HG03039 (cell line): ENCODE measurements around the gene SCARF2.
"Not testable (repeated sequence)": the region's sequence is repeated elsewhere in the genome, so short reads cannot be mapped to it uniquely, and the experiment has no call there.

Source experiments
- ATAC-seq: cut with Tn5 transposase; IDR thresholded peaks from one replicate; pipeline ENCODE4 v1.9.1; 2021; ENCODE audit warnings: mild to moderate bottlenecking, moderate library complexity; ENCODE audit not compliant: unreplicated experiment

Gene SCARF2, protein sequence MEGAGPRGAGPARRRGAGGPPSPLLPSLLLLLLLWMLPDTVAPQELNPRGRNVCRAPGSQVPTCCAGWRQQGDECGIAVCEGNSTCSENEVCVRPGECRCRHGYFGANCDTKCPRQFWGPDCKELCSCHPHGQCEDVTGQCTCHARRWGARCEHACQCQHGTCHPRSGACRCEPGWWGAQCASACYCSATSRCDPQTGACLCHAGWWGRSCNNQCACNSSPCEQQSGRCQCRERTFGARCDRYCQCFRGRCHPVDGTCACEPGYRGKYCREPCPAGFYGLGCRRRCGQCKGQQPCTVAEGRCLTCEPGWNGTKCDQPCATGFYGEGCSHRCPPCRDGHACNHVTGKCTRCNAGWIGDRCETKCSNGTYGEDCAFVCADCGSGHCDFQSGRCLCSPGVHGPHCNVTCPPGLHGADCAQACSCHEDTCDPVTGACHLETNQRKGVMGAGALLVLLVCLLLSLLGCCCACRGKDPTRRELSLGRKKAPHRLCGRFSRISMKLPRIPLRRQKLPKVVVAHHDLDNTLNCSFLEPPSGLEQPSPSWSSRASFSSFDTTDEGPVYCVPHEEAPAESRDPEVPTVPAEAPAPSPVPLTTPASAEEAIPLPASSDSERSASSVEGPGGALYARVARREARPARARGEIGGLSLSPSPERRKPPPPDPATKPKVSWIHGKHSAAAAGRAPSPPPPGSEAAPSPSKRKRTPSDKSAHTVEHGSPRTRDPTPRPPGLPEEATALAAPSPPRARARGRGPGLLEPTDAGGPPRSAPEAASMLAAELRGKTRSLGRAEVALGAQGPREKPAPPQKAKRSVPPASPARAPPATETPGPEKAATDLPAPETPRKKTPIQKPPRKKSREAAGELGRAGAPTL

DNA sequence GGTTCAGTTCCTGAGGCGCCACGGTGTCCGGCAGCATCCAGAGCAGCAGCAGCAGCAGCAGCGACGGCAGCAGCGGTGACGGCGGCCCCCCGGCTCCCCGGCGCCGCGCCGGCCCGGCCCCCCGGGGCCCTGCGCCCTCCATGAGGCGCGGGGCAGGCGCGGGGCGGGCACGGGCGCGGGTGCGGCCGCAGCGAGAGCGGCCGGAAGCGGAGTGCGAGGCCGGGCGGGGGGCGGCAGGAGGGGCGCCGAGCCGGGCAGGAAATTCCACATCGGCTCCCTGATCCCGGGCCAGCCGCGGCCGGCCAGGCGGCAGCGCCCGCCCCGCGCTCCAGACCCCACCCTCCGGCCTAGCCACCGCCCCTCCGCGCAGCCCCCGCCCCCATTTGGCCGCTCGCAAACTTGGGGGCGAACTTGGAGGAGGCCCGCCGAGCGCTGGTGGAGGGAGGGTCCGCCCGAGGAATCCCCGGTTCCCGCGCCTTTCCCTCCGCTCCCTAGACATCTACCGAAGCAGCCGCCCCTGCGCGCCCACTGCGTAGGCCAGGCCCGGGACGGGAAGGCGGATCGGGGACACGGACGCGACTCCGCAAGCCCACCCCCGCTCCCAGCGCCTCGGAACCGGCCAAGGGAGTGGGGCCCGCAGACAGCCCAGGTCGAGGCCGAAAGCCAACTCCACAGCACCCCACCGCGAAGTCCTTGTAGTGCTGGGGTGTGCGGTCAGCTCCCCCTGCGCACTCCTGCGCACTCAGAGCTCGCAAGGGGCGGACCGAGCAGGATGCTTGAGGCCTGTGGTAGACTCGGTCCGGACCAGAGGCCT is at the start of gene SCARF2:
Gene SCARF2 (minus strand): TSS at position 213 of the 814 bp plus-strand sequence. CDS start 71 bp downstream, at position 142.
- no peak for ATAC-seq

DNA sequence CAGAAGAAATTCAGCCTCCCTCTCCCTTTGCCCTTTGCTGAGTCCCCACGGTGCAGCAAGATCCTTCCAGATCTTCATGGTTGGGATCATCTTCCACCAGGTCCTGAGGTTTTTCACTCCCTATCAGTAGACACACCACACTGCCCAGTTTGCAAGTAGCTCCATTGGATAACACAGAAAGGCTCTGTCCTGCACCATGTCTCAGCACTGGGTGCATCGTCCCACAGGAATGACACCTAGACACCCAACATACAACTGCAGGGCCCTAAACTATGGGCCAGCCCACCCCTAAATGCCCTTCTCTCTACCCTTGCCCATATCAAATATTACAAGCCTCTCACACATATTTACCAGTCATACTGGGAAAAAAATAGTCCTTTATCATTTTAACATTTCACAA is 48.6 kb upstream of the SCARF2 start:
- ATAC-seq, result no peak

DNA sequence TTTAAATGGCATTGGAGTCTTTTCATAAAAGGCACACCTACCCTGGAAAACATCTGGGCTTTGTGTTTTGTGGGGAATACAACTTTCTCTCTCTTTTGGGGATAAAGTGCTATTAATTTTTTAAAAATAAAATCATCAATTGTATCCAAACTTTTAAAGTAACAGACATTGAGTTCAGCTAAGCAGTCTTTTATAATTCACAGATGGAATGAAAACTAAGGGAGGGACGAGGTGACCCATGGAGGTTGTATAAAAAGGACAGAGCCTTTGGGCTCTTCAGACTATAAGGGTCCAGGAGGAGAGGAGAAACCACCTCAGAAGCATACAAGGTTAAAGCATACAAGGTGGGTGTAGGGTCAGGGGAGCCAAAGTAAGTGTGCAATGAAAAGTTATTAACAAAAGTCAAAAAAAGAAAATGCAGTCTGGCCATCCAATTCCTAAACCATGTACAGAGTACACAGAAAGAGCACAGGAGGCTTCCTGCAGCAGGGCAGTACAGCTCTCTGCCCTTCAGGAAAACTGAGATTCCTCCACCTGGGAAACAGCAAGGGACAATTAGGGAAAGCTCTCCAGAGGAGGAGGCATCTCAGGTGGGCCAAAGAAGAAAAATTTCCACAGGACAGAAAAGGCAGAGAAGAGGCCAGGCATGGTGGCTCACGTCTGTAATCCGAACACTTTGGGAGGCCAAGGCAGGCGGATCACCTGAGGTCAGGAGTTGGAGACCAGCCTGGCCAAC is 47.5 kb upstream of the SCARF2 start:
- no peak for ATAC-seq

DNA sequence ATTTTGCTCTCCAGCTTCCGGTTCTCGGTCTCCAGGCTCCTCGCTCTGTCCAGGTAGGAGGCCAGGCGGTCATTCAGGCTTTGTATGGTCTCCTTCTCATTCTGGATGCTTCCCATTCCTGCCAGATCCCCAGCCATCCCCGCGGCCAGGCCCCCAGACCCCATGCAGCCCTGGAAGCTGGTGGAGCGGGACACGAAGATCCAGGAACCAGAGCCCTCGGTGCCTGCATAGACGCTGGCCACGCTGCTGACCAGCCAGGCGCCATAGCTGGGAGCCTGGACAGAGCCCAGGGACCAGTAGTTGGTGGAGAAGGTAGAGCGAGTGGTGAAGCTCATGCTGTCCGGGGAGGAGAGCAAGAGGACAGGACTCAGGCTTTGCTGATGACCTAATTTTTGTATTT is 46.1 kb upstream of the SCARF2 start:
- no peak for ATAC-seq

DNA sequence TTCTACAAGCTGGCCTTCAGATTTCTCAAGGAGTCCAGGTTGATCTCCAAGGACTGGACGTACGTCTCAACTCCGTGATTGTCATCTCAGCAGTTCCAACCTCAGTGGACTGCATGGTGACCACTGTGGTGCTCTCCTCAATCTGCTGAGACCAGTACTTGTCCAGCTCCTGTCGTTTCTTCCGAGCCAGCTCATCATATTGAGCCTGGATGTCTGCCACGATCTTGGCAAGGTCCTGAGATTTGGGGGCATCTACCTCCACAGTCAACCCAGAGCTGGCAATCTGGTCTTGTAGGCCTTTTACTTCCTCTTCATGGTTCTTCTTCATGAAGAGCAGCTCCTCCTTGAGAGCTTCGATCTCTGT is 45.5 kb upstream of the SCARF2 start:
- not testable (repeated sequence) for ATAC-seq

DNA sequence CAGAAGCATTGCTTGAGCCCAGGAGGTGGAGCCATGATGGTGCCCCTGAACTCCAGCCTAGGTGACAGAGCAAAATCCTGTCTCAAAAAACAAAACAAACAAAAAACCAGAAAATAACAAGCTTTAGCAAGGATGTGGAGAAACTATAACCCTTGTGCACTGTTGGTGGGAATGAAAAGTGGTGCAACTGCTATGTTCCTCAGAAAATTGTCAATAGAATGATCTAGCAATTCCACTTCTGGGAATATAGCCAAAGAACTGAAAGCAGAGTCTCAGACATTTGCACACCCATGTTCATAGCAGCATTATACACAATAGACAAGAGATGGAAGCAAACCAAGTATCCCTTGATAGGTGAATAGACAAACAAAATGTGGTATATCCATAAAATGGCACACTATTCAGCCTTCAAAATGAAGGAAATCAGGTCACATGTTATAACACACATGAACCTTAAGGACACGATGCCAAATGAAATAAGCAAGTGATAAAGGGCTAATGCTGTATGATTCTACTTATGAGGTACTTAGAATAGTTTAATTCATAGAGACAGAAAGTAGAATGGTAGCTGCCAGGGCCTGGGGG is 42.1 kb upstream of the SCARF2 start:
- ATAC-seq, result no peak

DNA sequence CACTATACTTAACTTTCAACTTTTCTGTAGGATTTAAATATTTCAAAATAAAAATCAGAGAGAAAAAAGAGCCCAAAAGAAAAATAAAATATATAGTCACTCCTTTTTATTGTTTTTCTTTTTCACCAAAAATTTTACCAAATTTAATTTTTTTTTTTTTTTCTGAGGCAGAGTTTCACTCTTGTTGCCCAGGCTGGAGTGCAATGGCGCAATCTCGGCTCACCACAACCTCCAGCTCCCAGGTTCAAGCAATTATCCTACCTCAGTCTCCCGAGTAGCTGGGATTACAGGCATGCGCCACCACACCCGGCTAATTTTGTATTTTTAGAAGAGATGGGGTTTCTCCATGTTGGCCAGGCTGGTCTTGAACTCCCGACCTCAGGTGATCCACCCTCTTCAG is 40.4 kb upstream of the SCARF2 start:
- ATAC-seq, result not testable (repeated sequence)

DNA sequence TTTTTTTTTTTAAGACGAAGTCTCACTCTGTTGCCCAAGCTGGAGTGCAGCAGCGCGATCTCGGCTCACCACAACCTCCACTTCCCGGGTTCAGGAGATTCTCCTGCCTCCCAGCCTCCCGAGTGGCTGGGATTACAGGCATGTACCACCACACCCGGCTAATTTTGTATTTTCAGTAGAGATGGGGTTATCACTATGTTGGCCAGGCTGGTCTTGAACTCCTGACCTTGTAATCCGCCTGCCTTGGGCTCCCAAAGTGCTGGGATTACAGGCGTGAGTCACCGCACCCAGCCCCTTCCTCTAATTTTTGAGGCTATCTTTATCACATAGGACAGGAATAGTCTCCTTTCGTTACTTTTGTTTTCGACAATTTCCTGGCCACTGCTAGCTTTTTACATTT is 37.9 kb upstream of the SCARF2 start:
- not testable (repeated sequence) for ATAC-seq

DNA sequence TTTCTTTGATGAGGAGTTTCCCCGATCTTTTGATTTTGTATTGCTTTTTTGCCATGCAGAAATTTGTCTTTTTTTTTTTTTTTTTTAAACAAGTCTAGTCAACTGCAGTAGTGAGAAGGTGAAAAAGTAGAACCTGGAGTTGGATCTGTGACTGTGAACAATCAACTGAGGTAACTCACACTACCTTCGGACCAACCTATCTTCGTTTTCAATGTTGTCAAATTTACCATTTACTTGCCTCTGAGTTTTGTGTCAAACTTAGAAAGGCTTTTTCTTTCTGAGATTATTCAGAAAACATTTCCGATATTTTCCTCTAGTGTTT is 37.5 kb upstream of the SCARF2 start:
- no peak for ATAC-seq

DNA sequence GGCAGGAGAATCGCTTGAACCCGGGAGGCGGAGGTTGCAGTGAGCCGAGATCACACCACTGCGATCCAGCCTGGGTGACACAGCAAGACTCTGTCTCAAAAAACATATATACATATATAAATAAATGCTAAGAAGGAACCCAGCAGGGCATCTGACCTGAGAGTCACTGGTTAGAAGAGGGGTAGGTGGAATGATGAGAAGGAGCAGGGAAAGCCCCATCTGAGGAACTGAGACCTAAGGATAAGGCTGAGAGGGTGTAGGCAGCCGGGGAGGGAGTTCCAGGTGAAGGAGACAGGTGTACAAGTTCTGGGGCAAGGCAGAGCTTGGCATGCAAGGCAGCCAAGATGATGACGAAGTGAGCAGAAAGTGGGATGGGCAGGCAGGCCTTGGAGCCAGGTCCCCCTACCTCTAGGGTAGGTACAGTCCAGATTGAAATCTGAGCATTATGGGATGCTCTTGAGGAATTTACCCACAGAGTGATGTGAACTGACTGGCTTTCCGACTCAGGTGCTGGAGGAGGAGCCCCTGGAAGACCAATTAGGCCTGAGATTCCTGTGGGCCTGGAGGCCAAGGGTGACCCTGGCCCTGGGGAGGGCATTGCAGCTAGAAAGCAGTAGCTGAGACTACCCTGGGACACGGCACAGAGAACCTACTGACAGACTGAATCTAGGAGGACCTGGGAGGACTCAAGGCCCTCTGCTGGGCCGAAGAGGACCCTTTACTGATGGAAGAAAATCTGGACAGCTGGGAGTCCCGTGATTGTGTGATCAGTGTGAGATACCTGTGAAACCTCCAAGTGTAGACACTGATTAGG is 35.2 kb upstream of the SCARF2 start:
- no peak for ATAC-seq

DNA sequence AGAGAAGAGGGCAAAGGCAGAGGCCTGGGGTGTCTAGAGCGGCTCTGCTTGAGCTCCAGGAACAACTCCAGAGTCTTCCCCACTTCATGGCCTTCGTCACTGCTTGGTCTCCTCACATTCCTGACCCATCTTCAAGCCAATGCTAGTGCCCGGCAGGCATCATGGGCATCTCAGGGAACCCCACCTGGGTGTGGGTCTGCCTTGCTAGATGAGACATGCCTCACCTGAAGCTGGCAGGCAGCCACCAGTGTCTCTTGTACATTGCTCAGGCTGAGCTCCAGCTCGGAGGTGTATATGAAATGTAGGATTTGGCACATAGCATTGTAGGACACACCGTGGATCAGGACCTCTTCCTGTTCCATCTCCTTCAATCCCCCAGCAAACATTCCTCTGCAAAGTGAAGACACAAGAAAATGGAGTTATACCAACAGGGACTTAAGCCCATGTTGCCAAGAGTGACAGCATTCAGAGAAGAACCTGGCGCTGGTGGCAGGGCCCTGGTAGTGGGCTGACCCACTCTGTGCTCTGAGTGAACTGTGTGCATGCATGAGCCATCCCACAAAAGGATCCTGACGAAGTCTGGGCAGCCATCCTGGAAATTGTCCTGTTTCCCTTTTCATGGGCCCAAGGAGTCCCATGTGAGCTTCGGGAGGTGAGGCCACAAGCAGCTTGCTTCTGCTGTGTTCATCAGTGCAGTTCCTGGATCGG is 33.7 kb upstream of the SCARF2 start:
- no peak for ATAC-seq

DNA sequence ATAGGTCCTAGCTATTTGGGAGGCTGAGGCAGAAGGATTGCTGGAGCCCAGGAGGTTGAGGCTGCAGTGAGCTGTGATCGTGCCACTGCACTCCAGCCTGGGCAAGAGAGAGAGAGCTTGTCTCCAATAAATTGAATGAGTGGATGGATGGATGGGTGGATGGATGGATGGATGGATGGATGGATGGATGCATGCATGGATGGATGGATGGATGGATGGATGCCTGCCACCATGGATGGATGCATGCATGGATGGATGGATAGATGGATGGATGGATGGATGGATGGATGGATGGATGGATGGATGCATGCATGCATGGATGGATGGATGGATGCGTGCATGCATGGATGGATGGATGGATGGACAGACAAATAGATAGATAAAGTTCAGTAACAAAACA is 32.9 kb upstream of the SCARF2 start:
- ATAC-seq, result not testable (repeated sequence)

DNA sequence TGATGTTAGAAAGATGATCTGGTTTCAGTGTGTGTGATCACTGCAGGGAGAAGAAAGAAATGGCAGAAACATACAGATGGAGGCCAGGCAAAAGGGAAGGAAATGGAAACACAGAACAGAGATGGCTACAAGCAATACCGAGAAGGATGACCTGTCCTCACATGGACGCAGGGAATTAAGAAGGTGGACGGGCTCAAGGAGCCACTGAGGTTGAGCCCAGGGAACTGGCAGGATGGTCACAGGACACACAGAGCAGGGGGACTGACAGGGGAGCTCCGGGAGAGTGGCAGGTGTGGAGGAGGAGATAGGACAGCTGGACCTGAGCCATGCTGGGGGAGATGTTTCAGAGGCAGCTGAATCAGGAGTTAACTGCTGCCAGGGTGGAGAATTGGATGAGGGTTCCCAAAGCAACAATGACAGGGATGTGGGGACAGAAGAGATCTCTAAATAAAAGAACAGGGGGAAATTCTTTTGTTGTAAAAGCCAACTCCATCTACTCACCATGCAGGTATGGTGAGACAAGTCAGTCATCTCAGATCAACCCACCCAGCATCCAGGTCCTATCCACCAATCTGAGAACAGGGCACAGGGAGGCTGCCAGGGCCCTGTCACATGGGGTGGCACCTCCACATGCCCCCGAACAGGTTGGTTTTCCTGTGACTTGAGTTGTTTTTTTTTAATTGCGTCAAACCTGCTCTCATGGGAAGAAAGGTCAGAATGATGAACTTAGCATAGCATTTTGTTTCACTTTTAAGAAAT is 31.7 kb upstream of the SCARF2 start:
- no peak for ATAC-seq

DNA sequence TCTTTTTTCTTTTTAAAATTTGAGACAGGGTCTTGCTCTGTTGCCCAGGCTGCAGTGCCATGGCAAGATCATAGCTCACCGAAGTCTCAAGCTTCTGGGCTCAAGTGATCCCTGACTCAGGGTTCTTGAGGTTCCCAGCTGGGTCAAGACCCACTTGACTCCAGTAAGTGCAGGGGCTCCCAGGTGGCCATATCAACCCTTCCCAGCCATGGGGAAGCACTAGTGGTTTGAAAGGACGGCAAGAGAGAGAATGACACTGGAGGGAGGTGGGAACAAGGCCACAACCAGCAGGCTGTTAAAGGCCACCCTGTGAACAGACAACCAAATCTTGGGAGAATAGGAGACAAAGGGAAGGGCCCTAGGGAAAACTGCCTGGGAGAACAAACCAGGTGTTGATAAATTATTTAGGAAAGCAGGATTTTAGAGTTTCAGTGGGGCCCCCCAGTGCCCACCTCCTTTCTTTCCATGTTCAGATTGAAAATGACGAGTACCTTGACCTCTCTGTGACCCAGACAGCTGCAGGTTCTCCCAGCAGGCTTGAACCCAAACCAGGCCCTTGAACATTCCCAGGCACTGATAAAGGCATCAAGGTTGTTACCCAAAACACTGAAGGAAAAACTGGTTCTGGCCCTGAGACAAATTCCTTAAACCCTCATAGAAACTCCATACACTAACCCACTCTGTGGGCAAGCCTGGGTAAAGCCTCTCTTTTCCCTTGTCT is 29.2 kb upstream of the SCARF2 start:
- no peak for ATAC-seq

DNA sequence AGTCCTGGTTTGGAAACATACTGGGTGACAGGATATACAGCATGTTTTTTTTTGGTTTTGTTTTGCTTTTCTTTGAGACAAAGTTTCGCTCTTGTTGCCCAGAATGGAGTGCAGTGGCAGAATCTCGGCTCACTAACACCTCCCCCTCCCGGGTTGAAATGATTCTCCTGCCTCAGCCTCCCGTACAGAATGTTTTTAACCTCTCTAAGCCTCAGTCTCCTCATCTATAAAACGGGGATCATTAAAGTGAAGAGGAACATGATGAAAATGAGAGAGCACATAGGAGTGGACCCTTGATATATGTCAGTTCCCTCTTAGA is 28.1 kb upstream of the SCARF2 start:
- ATAC-seq, result no peak

DNA sequence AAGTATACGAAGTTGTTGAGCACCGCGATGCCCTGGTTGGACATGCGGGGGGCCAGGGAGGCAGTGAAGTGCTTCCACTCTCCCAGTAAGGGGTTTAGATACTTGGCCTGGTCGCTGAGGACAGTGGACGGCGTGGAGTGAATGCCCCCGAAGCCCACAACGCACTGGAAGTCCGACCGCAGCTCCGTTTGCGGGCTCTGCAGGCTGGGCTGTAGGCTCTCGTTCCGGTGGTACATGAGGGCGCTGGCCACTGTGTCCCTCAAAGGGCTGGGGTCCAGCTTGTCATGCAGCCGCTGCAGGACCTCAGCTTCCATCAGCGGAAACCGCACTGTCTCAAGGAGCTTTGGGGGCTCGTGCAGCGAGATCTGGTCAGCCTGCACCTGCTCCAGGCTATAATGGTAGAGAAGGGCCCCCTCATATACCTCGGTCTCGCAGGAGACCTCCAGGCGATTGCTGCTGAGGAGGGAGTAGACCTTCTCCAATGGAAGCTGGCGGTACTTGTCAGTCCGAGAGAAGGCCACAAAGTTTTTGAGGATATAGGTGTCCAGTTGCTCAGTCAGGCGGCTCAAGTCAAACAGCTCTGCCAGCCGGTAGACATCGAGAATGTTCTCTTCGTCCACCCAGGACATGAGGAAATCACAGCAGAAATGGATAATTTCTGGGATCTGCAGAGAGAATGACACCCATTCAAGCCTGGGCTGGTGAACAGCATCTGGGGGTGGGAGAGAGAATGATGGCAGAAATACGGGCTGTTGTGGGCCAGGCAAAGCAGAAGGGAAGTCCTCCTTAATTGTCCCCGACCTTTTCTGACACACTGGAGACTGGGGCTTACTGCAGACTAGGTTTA is 27.5 kb upstream of the SCARF2 start:
- no peak for ATAC-seq

DNA sequence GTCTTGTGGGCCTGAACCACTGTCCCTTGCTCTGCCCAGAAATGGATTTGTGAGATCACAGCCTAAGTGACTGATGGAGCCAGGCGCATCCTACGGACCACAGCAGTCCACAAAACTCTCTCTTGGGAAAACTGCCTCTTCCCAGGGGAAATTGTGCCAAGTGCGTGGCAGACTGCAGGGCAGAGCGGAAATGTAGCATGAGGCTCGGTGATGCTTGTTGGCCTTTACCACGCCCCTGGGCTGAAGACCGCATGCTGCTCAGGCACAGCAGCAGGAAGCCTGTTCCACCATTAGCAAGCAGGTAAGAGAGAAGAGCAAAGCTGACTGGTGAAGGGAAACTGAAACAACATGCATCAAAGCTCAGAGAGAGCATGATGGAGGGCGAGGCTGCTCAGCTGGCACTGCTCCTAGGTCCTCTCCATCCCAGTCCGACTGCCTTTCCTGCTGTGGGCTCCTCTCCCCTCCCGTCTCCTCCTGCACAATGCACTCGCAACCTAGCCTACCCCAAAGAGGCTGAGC is 26.5 kb upstream of the SCARF2 start:
- ATAC-seq, result no peak
